GM12892 (cell line): Measurements from ENCODE around the gene TPRG1L.

Experiments
- POLR2A ChIP-seq: IDR thresholded peaks from 2 replicates; pipeline ENCODE4 v1.6.1; 2011; ENCODE audit warnings: low read depth, low read length, control low read depth
- POLR2AphosphoS5 ChIP-seq: IDR thresholded peaks from 2 replicates; pipeline ENCODE4 v1.6.1; 2011; ENCODE audit warnings: low read depth, low read length, control low read depth

DNA sequence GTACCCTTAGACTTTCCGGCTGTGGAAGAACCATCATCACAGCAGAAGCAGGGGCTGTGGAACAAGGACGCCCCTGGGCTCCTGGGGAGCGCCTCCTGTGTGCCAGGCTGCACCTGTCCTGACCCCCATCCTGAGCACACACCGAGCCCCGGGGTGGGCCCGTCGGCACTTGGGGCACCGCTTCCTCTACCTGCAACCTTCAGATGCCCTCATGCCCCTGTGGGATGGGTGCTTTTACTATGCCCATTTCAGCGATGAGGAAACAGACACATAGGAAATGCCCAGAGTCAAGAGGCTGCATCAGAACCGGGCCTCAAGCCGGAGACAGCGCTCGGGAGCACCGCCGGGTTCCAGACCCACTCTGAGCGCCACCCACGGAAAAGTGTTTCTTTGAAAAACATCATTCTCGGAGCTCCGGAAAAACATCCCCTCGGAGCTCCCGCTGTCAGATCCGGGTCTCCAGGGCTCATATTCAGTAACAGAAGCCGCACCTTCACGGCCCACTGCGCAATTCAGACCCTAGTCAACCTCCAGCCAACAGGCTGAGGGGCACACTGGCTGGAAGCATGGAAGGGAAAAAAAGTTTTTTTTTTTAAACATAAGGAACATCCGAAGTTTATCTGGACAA lies 8.0 kb downstream of the TPRG1L start:
- TF ChIP-seq POLR2AphosphoS5 (no peak), POLR2A (no peak)
